Calu3 (cell line): ENCODE data around the gene USP3. TPM values are rescaled to one million over a fixed set of nuclear protein-coding genes. Genes with fewer than 3 reads are reported as not detected.
A peak's percentile ranks its signal among the peaks of the same experiment; 100 is the strongest.

Source experiments
- BruUV-seq: library from RNA; stranded (reverse); fragments of 400-500 nt; replicated peaks from 2 replicates; lab custom pipeline; 2021; lab: Mats Ljungman, UMichigan
- CTCF ChIA-PET: fragments of 300-600 bp; sonication (Branson Sonifier 250); formaldehyde crosslinking; loops from one replicate; lab custom pipeline; 2022; ENCODE audit warnings: antibody characterized with exemption; lab: Charles Lee
- DNase-seq: peaks from one replicate; pipeline ENCODE4 v3.0.0; 2022
- H3K27ac Mint-ChIP-seq: one replicate; pipeline ENCODE4 v1.8.0; 2022; ENCODE audit warnings: mixed read lengths; ENCODE audit not compliant: unreplicated experiment
- H3K27me3 Mint-ChIP-seq: one replicate; pipeline ENCODE4 v1.8.0; 2022; ENCODE audit warnings: mixed read lengths; ENCODE audit not compliant: unreplicated experiment
- H3K36me3 Mint-ChIP-seq: one replicate; pipeline ENCODE4 v1.8.0; 2022; ENCODE audit warnings: mild to moderate bottlenecking, moderate library complexity, mixed read lengths; ENCODE audit not compliant: insufficient read depth, unreplicated experiment
- H3K4me1 Mint-ChIP-seq: one replicate; pipeline ENCODE4 v1.8.0; 2022; ENCODE audit warnings: mild to moderate bottlenecking, low read depth, mixed read lengths; ENCODE audit not compliant: unreplicated experiment
- H3K4me3 Mint-ChIP-seq: one replicate; pipeline ENCODE4 v1.8.0; 2022; ENCODE audit warnings: mild to moderate bottlenecking, low read depth, moderate library complexity, mixed read lengths; ENCODE audit not compliant: unreplicated experiment
- H3K9me3 Mint-ChIP-seq: one replicate; pipeline ENCODE4 v1.8.0; 2022; ENCODE audit warnings: low read depth, mixed read lengths; ENCODE audit not compliant: unreplicated experiment
- CTCF ChIP-seq: fragments of 200-600 bp; IDR thresholded peaks from one replicate; pipeline ENCODE4 v1.8.0; 2022; ENCODE audit warnings: antibody characterized with exemption; ENCODE audit not compliant: unreplicated experiment
- intact Hi-C: fragments of 100-400 bp; cut with micrococcal nuclease; formaldehyde crosslinking; loops from one replicate; pipeline ENCODE4 v1.10.0; 2022; ENCODE audit not compliant: unreplicated experiment
- total RNA-seq: library from RNA; stranded (reverse); gene quantifications from 2 replicates; pipeline ENCODE4 v1.2.3, GENCODE V29; 2022

USP3 gene
- total RNA-seq, 1 experiment from 2014 or later = 80.8 TPM

GRCh38 chr15:63608989-63609388, 104.6 kb downstream of the USP3 start:
- no peaks in the 10 kb centered on the region for H3K27me3 Mint-ChIP-seq
- peaks cover 23% of the 10 kb centered on the region for H3K4me1 Mint-ChIP-seq
- CTCF ChIA-PET = interaction anchor here (1.0 to 1.6 kb wide), 5 partner anchors 10 to 463 kb away, joined by 3 to 12 read pairs (median 5); no protein-coding TSS in a partner anchor
- no peak for TF ChIP-seq CTCF
- intact Hi-C loops = no loop called here
- no peak overlapping the region for H3K4me3 Mint-ChIP-seq
- no peak overlapping the region for H3K27ac Mint-ChIP-seq
- H3K36me3 Mint-ChIP-seq = no peaks in the 10 kb centered on the region
- no TSS peak for BruUV-seq
- no peak for DNase-seq
- no peaks in the 10 kb centered on the region for H3K9me3 Mint-ChIP-seq

- CTCF ChIA-PET = interaction anchor here (0.6 to 1.6 kb wide), 20 partner anchors 10 to 544 kb away, joined by 3 to 12 read pairs (median 4); partner anchors contain the start of genes CIAO2A, DAPK2 and USP3
- Mint-ChIP-seq H3K4me1 (peaks cover 23% of the 10 kb centered on the region), H3K4me3 (no peak overlapping the region), H3K27ac (no peak overlapping the region), H3K9me3 (no peaks in the 10 kb centered on the region), H3K27me3 (no peaks in the 10 kb centered on the region), H3K36me3 (no peaks in the 10 kb centered on the region)
- no peak for DNase-seq
- no TSS peak for BruUV-seq
- no peak for TF ChIP-seq CTCF
- intact Hi-C loops = no loop called here
Observed at GRCh38 chr15:63609448-63609847, 105.1 kb downstream of the USP3 start.

GRCh38 chr15:63610209-63610841, 105.9 kb downstream of the USP3 start:
- peaks cover 24% of the 10 kb centered on the region for H3K4me1 Mint-ChIP-seq
- BruUV-seq = no TSS peak

GRCh38 chr15:63611177-63611576, 106.8 kb downstream of the USP3 start:
- no TSS peak for BruUV-seq
- Mint-ChIP-seq H3K36me3 (no peaks in the 10 kb centered on the region), H3K4me1 (peaks cover 33% of the 10 kb centered on the region), H3K27me3 (no peaks in the 10 kb centered on the region), H3K4me3 (no peak overlapping the region), H3K27ac (no peak overlapping the region), H3K9me3 (no peaks in the 10 kb centered on the region)
- intact Hi-C loops = loop anchor here (5.0 kb wide), 1 partner anchor 281 kb away; no protein-coding TSS in a partner anchor
- CTCF ChIA-PET = interaction anchor here (0.6 kb wide), 1 partner anchor 552 kb away, joined by 3 read pairs; no protein-coding TSS in a partner anchor
- TF ChIP-seq CTCF = no peak
- DNase-seq = no peak

More at GRCh38 chr15:63610209-63610841, 105.9 kb downstream of the USP3 start:
- H3K36me3 Mint-ChIP-seq = no peaks in the 10 kb centered on the region
- CTCF ChIA-PET = interaction anchor here (0.6 to 1.6 kb wide), 21 partner anchors 11 to 543 kb away, joined by 3 to 12 read pairs (median 4); partner anchors contain the start of genes CIAO2A, DAPK2 and USP3
- no peak overlapping the region for H3K4me3 Mint-ChIP-seq
- DNase-seq = peak; percentile 77
- no peaks in the 10 kb centered on the region for H3K27me3 Mint-ChIP-seq
- intact Hi-C loops = loop anchor here (1.0 to 5.0 kb wide), 2 partner anchors 282 to 457 kb away; no protein-coding TSS in a partner anchor
- H3K27ac Mint-ChIP-seq = no peak overlapping the region
- peak; percentile 69 for TF ChIP-seq CTCF
- H3K9me3 Mint-ChIP-seq = no peaks in the 10 kb centered on the region
